HepG2 (cell line): ENCODE data around the gene UBASH3A.

Experiments
- FOSL1 ChIP-seq: sonication (generic); formaldehyde crosslinking; IDR thresholded peaks from 2 replicates; pipeline ENCODE4 v1.9.0; 2021; ENCODE audit warnings: missing genetic modification reagents, borderline replicate concordance
- FOXK2 ChIP-seq: fragments of 450-650 bp; IDR thresholded peaks from 2 replicates; pipeline ENCODE4 v1.6.1; 2016
- MEIS2 ChIP-seq: sonication (generic); formaldehyde crosslinking; IDR thresholded peaks from 2 replicates; pipeline ENCODE4 v1.9.0; 2021; ENCODE audit warnings: mild to moderate bottlenecking, missing genetic modification reagents
- TF ChIP-seq, protein P1 (sequence below): sonication (generic); formaldehyde crosslinking; IDR thresholded peaks from 2 replicates; pipeline ENCODE4 v1.8.1; 2023; ENCODE audit warnings: missing genetic modification reagents, inconsistent platforms, borderline replicate concordance

DNA sequence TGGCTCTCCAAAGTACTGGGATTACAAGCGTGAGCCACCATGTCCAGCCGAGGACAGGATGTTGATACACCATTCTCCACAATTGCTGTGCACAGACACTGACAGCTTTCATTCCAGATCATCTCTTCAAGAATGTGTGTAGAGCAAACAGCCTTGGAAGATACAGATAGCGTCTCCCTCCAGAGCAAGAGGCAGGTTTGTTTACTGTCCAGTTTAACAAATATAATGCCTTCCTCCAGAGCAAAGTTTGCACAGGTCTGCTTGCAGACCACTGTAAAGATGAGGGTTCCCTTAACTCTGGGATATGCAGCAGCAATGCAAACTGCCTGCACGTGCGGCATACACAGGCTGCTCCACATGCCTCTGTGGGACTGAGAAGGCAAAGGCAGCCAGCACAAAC lies 12.4 kb upstream of the UBASH3A start:
- TF ChIP-seq FOXK2 = no peak
- TF ChIP-seq, protein P1, sequence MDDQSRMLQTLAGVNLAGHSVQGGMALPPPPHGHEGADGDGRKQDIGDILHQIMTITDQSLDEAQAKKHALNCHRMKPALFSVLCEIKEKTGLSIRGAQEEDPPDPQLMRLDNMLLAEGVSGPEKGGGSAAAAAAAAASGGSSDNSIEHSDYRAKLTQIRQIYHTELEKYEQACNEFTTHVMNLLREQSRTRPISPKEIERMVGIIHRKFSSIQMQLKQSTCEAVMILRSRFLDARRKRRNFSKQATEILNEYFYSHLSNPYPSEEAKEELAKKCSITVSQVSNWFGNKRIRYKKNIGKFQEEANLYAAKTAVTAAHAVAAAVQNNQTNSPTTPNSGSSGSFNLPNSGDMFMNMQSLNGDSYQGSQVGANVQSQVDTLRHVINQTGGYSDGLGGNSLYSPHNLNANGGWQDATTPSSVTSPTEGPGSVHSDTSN (CRISPR knock-in tag) = no peak
- TF ChIP-seq MEIS2 (CRISPR knock-in tag) = no peak
- no peak for TF ChIP-seq FOSL1 (CRISPR knock-in tag)
